Karpas-422 (cell line): Measurements from ENCODE around the gene DIPK1C. TPM values are rescaled to one million over a fixed set of nuclear protein-coding genes. Genes with fewer than 3 reads are reported as not detected.

Experiments used
- DNase-seq: peaks from one replicate; pipeline ENCODE4 v3.0.0-alpha.2; 2015
- H2AFZ ChIP-seq: fragments of 200-600 bp; sonication (generic); 2 replicates; pipeline ENCODE4 v1.6.1; 2014; ENCODE audit warnings: antibody characterized with exemption, low read length, mixed read lengths
- H3K27ac ChIP-seq: fragments of 200-600 bp; sonication (generic); 2 replicates; pipeline ENCODE4 v1.5.1; 2014; ENCODE audit warnings: mild to moderate bottlenecking, low read length, moderate library complexity
- H3K27me3 ChIP-seq: fragments of 200-600 bp; sonication (generic); 2 replicates; pipeline ENCODE4 v1.6.1; 2014; ENCODE audit warnings: low read length, mixed read lengths
- H3K36me3 ChIP-seq: fragments of 200-600 bp; sonication (generic); 2 replicates; pipeline ENCODE4 v1.6.1; 2014; ENCODE audit warnings: low read length, mixed read lengths; ENCODE audit not compliant: insufficient read depth
- H3K4me1 ChIP-seq: fragments of 200-600 bp; sonication (generic); 2 replicates; pipeline ENCODE4 v1.6.1; 2014; ENCODE audit warnings: mild to moderate bottlenecking, low read length, mixed read lengths
- H3K4me2 ChIP-seq: fragments of 200-600 bp; sonication (generic); 2 replicates; pipeline ENCODE4 v1.6.1; 2014; ENCODE audit warnings: low read length, low read depth, mild to moderate bottlenecking; ENCODE audit not compliant: poor library complexity, severe bottlenecking
- H3K4me3 ChIP-seq: fragments of 200-600 bp; sonication (generic); 2 replicates; pipeline ENCODE4 v1.5.1; 2014; ENCODE audit warnings: mild to moderate bottlenecking, antibody characterized with exemption, low read length, mixed read lengths
- H3K79me2 ChIP-seq: fragments of 200-600 bp; sonication (generic); 2 replicates; pipeline ENCODE4 v1.6.1; 2014; ENCODE audit warnings: mild to moderate bottlenecking, low read length, mixed read lengths
- H3K9ac ChIP-seq: fragments of 200-600 bp; sonication (generic); 2 replicates; pipeline ENCODE4 v1.6.0; 2014; ENCODE audit warnings: low read length
- H3K9me2 ChIP-seq: fragments of 200-600 bp; sonication (generic), shearing (Covaris generic); replicated peaks from 2 replicates; pipeline ENCODE4 v1.6.0; 2014; ENCODE audit warnings: mild to moderate bottlenecking, low read length, moderate library complexity; ENCODE audit not compliant: insufficient read depth
- H3K9me3 ChIP-seq: fragments of 300-700, 200-600 bp; sonication (generic); 2 replicates; pipeline ENCODE4 v1.6.1; 2014; ENCODE audit warnings: low read length, mixed read lengths
- H4K20me1 ChIP-seq: fragments of 200-600 bp; sonication (generic); 2 replicates; pipeline ENCODE4 v1.6.1; 2014; ENCODE audit warnings: mild to moderate bottlenecking, antibody characterized with exemption, low read length, low read depth; ENCODE audit not compliant: insufficient read depth
- total RNA-seq: library from RNA; depleted of rRNA; stranded (reverse); fragments of >200 nt; shearing (Covaris generic); gene quantifications from 2 replicates; pipeline ENCODE4 v1.2.3, GENCODE V29; 2014; ENCODE audit warnings: low replicate concordance

The DIPK1C gene
- total RNA-seq, 1 experiment from 2014 or later, result not detected

DNA sequence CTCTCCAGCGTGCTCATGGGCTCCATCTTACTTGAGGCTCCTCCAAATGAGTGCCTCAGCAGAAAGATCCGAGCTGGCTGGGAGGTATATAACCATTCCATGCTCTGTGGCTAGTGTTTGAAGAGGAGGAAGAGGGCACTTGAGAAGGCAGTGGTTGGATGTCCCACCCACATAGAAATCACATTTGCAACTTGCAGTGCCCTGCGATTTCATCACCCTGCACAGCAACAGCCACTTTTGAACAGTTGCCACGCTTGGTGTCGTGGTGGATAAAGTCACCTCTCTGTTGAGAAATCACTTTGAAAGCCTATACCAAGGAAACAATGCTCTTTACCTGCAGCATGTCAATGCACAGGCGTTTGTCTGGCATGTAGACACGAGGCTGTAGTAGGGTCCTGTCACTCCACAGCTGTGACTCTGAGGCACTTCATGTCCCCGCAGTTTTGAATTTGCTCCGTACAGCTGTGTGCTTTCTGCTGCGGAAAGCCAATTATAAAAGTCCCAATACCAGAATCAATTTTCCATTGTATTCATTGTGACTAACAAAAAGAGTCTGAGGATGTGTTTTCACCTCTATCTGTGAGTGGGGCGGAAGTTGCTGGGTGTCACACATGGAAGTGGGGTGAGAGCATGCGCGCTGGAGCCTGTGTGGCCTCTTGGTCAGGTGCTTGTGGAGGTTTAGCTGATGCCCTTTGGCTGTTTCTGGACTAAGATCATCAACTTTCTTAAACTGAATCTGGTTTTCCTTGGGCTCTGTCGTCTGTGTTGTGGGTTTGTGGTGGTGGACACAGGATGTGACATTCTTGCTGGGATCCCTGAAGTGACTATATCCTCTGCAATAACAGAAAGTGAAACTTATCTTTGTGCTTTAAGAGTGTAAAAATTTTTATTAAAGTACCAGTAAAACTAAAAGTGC, 41.9 kb upstream of the DIPK1C start:
- peak overlapping the region; percentile 89 for H3K4me2 ChIP-seq
- no peak overlapping the region for H2AFZ ChIP-seq
- peak; percentile 92 for DNase-seq

DNA sequence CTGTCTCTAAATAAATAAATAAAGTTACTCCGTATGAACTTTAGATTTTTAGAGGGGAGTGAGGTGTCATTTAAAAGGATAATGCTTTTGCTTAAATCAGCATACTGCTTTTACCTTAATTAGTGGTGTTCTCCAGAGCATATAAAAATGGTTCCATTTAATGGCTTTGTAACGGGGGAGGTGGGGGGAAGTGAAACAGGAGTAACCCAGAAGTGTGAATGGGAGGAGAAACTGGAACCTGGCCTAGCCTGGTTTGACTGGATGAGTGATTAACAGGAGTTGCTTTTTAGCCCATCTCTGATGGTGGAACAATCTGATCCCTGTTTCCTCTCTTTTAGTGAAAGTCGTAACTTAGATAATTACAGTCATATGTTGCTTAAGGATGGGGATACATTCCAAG, 40.7 kb upstream of the DIPK1C start:
- Histone ChIP-seq H3K4me1 (peaks cover 49% of the 10 kb centered on the region), H3K9me3 (no peaks in the 10 kb centered on the region), H4K20me1 (no peaks in the 10 kb centered on the region), H3K4me3 (peak overlapping the region; percentile 87), H3K4me2 (peak overlapping the region; percentile 89), H3K9me2 (no peaks in the 10 kb centered on the region), H3K27ac (peak overlapping the region; percentile 80), H3K9ac (peak overlapping the region; percentile 92), H3K79me2 (peaks cover 58% of the 10 kb centered on the region), H3K36me3 (peaks cover 18% of the 10 kb centered on the region), H3K27me3 (no peaks in the 10 kb centered on the region), H2AFZ (no peak overlapping the region)
- peak; percentile 70 for DNase-seq

More for the DNA sequence above, 41.9 kb upstream of the DIPK1C start:
- Histone ChIP-seq H3K4me1 (peaks cover 49% of the 10 kb centered on the region), H3K27me3 (no peaks in the 10 kb centered on the region), H3K27ac (peak overlapping the region; percentile 80), H3K79me2 (peaks cover 65% of the 10 kb centered on the region), H3K9ac (peak overlapping the region; percentile 92), H3K9me3 (no peaks in the 10 kb centered on the region), H4K20me1 (no peaks in the 10 kb centered on the region), H3K36me3 (peaks cover 25% of the 10 kb centered on the region), H3K9me2 (no peaks in the 10 kb centered on the region), H3K4me3 (peak overlapping the region; percentile 87)

DNA sequence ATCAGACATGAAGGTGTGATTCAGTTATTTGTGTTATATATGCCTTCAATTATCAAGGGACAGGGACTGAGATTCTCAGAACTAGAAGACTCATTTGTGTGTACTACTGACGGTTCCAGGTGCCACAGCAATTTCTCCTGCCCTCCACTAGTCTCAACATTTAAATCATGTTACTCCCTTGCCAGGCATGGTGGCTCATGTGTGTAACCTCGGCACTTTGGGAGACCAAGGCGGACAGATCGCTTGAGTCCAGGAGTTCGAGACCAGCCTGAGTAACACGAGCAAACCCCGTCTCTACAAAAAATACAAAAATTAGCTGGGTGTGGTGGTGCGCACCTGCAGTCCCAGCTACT, 40.2 kb upstream of the DIPK1C start:
- Histone ChIP-seq H3K9me3 (no peaks in the 10 kb centered on the region), H3K4me2 (peak overlapping the region; percentile 89), H3K9me2 (no peaks in the 10 kb centered on the region), H3K27ac (peak overlapping the region; percentile 80), H4K20me1 (no peaks in the 10 kb centered on the region), H3K4me3 (peak overlapping the region; percentile 87), H2AFZ (no peak overlapping the region), H3K79me2 (peaks cover 53% of the 10 kb centered on the region), H3K36me3 (peaks cover 13% of the 10 kb centered on the region), H3K4me1 (peaks cover 49% of the 10 kb centered on the region), H3K27me3 (no peaks in the 10 kb centered on the region), H3K9ac (peak overlapping the region; percentile 92)
- peak; percentile 62 for DNase-seq

DNA sequence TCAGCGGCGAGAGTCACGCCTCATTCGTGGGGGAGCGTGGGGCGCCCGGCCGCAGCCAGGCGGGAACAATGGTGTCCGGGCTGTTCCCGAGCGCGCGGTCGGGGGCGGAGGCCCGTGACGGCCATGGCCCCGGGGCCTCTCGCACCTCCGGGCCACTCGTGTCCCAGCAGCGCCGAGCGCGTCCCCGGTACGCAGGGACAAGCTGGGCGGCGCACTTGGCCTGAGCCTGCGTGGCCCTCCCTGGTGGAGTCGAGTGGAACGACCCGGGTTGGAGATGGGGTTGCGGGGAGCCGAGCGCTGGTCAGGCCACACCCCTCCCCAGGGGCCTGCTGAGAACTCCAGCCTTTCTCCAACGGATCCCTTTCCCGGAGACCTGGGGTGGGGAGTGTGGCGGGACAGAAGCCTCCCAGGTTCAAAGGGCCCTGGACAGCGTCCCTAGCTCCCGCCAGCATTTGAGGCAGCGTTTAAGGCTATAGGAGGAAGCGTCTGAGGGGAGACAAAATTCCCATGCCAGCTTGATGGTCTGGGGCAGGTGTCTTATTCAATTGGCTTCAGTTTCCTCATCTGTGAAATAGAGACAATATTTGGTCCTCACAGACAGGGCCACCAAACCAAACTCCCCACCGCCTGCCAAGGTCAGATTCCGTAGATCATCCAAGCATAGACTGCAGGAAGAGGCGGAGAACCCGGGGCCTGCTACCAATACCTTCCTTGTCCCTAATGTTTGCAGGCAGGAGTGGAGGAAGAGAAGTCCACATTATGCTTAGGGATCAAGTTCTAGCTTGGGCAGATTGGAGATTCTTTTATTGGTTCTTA, 39.6 kb upstream of the DIPK1C start:
- DNase-seq, result peak; percentile 79
- peak overlapping the region; percentile 92 for H3K9ac ChIP-seq
- H3K9me2 ChIP-seq, result no peaks in the 10 kb centered on the region
- H3K4me1 ChIP-seq, result peaks cover 49% of the 10 kb centered on the region
- peak overlapping the region; percentile 87 for H3K4me3 ChIP-seq
- H3K36me3 ChIP-seq, result peaks cover 9% of the 10 kb centered on the region
- H3K4me2 ChIP-seq, result peak overlapping the region; percentile 89
- H3K9me3 ChIP-seq, result no peaks in the 10 kb centered on the region
- no peaks in the 10 kb centered on the region for H4K20me1 ChIP-seq
- peak overlapping the region; percentile 80 for H3K27ac ChIP-seq
- no peak overlapping the region for H2AFZ ChIP-seq
- peaks cover 49% of the 10 kb centered on the region for H3K79me2 ChIP-seq
- H3K27me3 ChIP-seq, result peaks cover 3% of the 10 kb centered on the region; the same call in 1 of the 2 replicates

DNA sequence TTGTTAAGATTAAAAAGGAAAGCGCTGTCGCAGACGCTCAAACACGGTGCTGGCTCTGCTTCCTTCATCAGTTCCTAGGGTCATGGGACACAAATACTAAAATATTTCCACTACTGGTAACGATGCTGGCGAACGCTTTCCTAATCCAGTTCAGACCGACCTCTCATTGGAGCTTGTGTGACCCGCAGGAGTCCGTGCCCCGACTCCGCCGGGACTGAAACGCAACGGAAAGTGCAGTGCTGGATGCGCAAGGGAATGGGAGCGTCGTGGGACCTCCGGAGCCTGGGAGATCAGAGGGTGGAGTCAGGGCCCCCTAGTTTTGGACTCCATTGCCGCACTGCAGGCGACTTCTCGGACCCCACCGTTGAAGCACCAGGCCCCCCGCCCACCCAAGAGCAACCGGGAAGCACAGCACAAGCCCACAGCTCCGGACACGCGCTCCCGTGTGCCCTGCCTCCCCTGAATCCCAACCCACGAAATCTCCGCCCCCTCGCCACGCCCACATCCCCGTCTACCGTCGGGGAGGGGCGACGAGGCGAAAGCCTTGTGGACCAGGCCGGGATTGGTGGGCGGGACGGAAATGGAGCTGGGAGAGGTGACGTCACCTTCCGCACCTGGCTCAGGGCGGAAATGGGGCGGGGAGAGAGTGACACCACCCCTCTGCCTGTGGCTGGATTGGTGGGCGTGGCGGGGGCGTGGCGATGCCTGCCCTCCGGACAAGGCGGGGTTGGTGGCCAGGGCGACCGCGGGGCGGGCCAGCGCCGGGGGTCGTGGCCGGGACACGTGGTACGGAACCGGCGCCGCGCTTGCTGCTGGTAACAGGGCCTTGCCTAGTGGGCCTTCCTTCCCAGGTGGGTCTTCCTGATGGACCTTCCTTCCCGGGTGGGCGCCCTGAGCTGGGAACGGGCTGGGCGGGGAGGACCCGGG, 38.7 kb upstream of the DIPK1C start, which contains the start of gene CNDP2:
TSS of gene CNDP2 (plus strand) at position 783 of the 927 bp plus-strand sequence. CDS start 3,611 bp downstream, outside the sequence.
- H3K4me3 ChIP-seq, result peak within 1 kb of the TSS; percentile 87

DNA sequence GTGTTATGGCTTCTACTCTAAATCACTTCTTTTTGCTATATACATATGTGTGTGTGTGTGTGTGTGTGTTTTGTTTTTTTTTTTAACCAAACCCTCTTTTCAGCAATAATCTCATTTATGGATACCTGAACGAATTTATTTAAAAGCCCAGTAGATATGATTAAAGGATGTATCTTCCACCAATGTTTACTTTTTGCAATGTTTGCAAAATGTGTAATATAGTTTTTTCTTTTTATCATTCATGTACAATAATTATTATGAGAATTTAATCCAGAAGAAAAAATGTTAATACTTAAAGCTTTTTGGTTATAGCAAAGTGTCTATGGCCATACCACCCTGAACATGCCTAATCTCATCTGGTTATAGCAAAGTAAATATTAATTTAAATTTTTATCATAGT, 37.4 kb upstream of the DIPK1C start:
- Histone ChIP-seq H3K4me1 (peaks cover 31% of the 10 kb centered on the region), H3K4me2 (no peak overlapping the region), H2AFZ (no peak overlapping the region), H3K27ac (no peak overlapping the region), H3K9ac (no peak overlapping the region), H3K4me3 (no peak overlapping the region), H4K20me1 (no peaks in the 10 kb centered on the region), H3K9me2 (no peaks in the 10 kb centered on the region), H3K27me3 (peaks cover 3% of the 10 kb centered on the region; the same call in 1 of the 2 replicates), H3K36me3 (no peaks in the 10 kb centered on the region), H3K9me3 (no peaks in the 10 kb centered on the region), H3K79me2 (peaks cover 29% of the 10 kb centered on the region)
- DNase-seq, result no peak

More for the DNA sequence above, 38.7 kb upstream of the DIPK1C start, which contains the start of gene CNDP2:
- H3K4me1 ChIP-seq, result peaks cover 45% of the 10 kb centered on the region
- H3K4me2 ChIP-seq, result peak within 1 kb of the TSS; percentile 89
- DNase-seq, result peak; percentile 100
- peaks cover 41% of the 10 kb centered on the region for H3K79me2 ChIP-seq
- peak within 1 kb of the TSS; percentile 80 for H3K27ac ChIP-seq
- H3K36me3 ChIP-seq, result peaks cover under 1% of the 10 kb centered on the region; the same call in 1 of the 2 replicates
- peak within 1 kb of the TSS; percentile 92 for H3K9ac ChIP-seq
- no peaks in the 10 kb centered on the region for H3K9me3 ChIP-seq
- no peaks in the 10 kb centered on the region for H4K20me1 ChIP-seq
- H2AFZ ChIP-seq, result peak within 1 kb of the TSS; percentile 94
- H3K27me3 ChIP-seq, result peaks cover 3% of the 10 kb centered on the region; the same call in 1 of the 2 replicates
- H3K9me2 ChIP-seq, result no peaks in the 10 kb centered on the region

DNA sequence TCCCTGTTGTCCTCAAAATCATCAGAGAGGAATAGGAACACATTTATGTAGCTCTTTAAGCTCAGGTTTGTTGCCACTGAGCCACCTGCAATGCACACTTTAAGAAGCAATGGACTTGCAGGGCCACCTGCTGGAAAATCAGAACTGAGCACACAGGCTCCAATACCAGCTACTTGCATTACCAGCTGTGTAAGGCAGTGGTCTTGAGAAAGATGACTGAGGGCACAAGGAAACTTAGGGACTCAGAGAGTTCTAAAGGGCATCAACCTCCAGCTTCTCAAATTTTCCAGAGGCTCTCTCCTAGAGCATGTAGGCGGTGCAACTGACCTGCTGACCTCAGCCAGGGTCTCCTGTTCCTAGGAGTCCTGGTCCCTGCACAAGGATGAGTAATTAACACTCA, 36.6 kb upstream of the DIPK1C start:
- Histone ChIP-seq H3K4me1 (peaks cover 23% of the 10 kb centered on the region), H3K36me3 (no peaks in the 10 kb centered on the region), H3K9me2 (no peaks in the 10 kb centered on the region), H3K79me2 (peaks cover 24% of the 10 kb centered on the region), H2AFZ (no peak overlapping the region), H3K27ac (no peak overlapping the region), H3K9me3 (no peaks in the 10 kb centered on the region), H4K20me1 (no peaks in the 10 kb centered on the region), H3K4me2 (no peak overlapping the region), H3K9ac (no peak overlapping the region), H3K4me3 (no peak overlapping the region), H3K27me3 (peaks cover 3% of the 10 kb centered on the region; the same call in 1 of the 2 replicates)
- DNase-seq, result peak; percentile 90
